Measurements from ENCODE around the gene SPRED3. TPM values are rescaled to one million over a fixed set of nuclear protein-coding genes. Genes with fewer than 3 reads are reported as not detected.

Gene SPRED3
- total RNA-seq, 1 donor from 2014 or later = 2.1 TPM

Other genes starting within 250 kb of the SPRED3 start
- gene DPF1, start 164.5 kb upstream of the SPRED3 start, total RNA-seq = not detected
- 98.6 TPM for gene PPP1R14A, start 132.3 kb upstream of the SPRED3 start, total RNA-seq
- gene SPINT2, start 124.1 kb upstream of the SPRED3 start, total RNA-seq = 286 TPM
- gene C19orf33, start 84.4 kb upstream of the SPRED3 start, total RNA-seq = 129 TPM
- gene YIF1B, start 72.8 kb upstream of the SPRED3 start, total RNA-seq = 25.1 TPM
- 4.8 TPM for gene KCNK6, start 68.9 kb upstream of the SPRED3 start, total RNA-seq
- gene CATSPERG, start 52.9 kb upstream of the SPRED3 start, total RNA-seq = 11.9 TPM
- 139 TPM for gene PSMD8, start 14.1 kb upstream of the SPRED3 start, total RNA-seq
- 0.86 TPM for gene GGN, start 663 bp upstream of the SPRED3 start, total RNA-seq
- 23.8 TPM for gene FAM98C, start 14.4 kb downstream of the SPRED3 start, total RNA-seq
- gene RASGRP4, start 37.5 kb downstream of the SPRED3 start, total RNA-seq = 1.7 TPM
- 3.4 TPM for gene RYR1, start 45.0 kb downstream of the SPRED3 start, total RNA-seq
- gene MAP4K1, start 229.3 kb downstream of the SPRED3 start, total RNA-seq = 9.0 TPM
- gene EIF3K, start 230.5 kb downstream of the SPRED3 start, total RNA-seq = 322 TPM